Testis (tissue), 3 donors: ENCODE measurements around the gene MC2R. TPM values are rescaled to one million over a fixed set of nuclear protein-coding genes. Genes with fewer than 3 reads are reported as not detected.

Experiments used
- DNase-seq: peaks from one replicate; pipeline ENCODE4 v3.0.0-alpha.2; 2019
- H3K27ac ChIP-seq, 2 donors: fragments of 200-600 bp; sonication (generic); one replicate each; pipeline ENCODE4 v1.5.1; 2019
- H3K27me3 ChIP-seq: fragments of 200-600 bp; sonication (generic); one replicate; pipeline ENCODE4 v1.5.1; 2019
- H3K36me3 ChIP-seq: fragments of 200-600 bp; sonication (generic); one replicate; pipeline ENCODE4 v1.5.1; 2017; ENCODE audit warnings: low read depth; ENCODE audit errors: missing control alignments
- H3K4me1 ChIP-seq: fragments of 200-600 bp; sonication (generic); one replicate; pipeline ENCODE4 v1.5.1; 2019
- H3K4me3 ChIP-seq, 2 donors: fragments of 200-600 bp; sonication (generic); one replicate each; pipeline ENCODE4 v1.5.1; 2017 to 2019
- H3K9me3 ChIP-seq: fragments of 200-600 bp; sonication (generic); one replicate; pipeline ENCODE4 v1.5.1; 2017
- POLR2A ChIP-seq: fragments of 450-650 bp; IDR thresholded peaks from one replicate; pipeline ENCODE4 v1.6.1; 2017; ENCODE audit warnings: antibody characterized with exemption, mild to moderate bottlenecking, moderate library complexity
- WGBS, 2 donors: methylation state at CpG; one replicate each; pipeline ENCODE4 v1.1.5; 2018; 5-methylcytosine and 5-hydroxymethylcytosine counted together
- intact Hi-C: fragments of 100-400 bp; cut with DNase I; formaldehyde crosslinking; loops from one replicate; pipeline ENCODE4 v1.15.1; 2023; ENCODE audit warnings: low total_unique reads
- polyA plus RNA-seq: library from polyadenylated mRNA; stranded (reverse); fragments of 350-450 nt; fragmentation: Illumina TruSeq; extraction: RNeasy Lipid Tissue Mini Kit (QIAGEN cat#74804); gene quantifications from one replicate; pipeline ENCODE4 v1.2.3, GENCODE V29; 2014; ENCODE audit warnings: low read depth, low replicate concordance; ENCODE audit not compliant: insufficient read depth
- total RNA-seq, 2 donors: library from RNA; depleted of rRNA; stranded (reverse); fragments of >200 nt; gene quantifications; one replicate each; pipeline ENCODE4 v1.2.3, GENCODE V29; 2016
- TF ChIP-seq, protein P1 (sequence below), 3 experiments: fragments of 450-650 bp in 2 of 3; fragments of 200-600 bp in 1 of 3; sonication (generic) in 1 of 3; IDR thresholded peaks; one replicate each; pipeline ENCODE4 v1.5.1; 2016 to 2019; ENCODE audit warnings: antibody characterized with exemption in 3 of 3, mild to moderate bottlenecking in 2 of 3, moderate library complexity in 1 of 3

The MC2R gene
- total and polyA plus RNA-seq, 3 donors from 2014 or later, result 0.24 TPM; not detected in 2

GRCh38 chr18:13934058-13934457, 18.7 kb upstream of the MC2R start:
- H3K27ac ChIP-seq, result no peak overlapping the region
- H3K4me1 ChIP-seq, result no peaks in the 10 kb centered on the region
- H3K36me3 ChIP-seq, result no peaks in the 10 kb centered on the region
- H3K27me3 ChIP-seq, result no peaks in the 10 kb centered on the region
- DNase-seq, result no peak
- no peak overlapping the region for H3K4me3 ChIP-seq
- intact Hi-C loops, result no loop called here
- TF ChIP-seq, protein P1, sequence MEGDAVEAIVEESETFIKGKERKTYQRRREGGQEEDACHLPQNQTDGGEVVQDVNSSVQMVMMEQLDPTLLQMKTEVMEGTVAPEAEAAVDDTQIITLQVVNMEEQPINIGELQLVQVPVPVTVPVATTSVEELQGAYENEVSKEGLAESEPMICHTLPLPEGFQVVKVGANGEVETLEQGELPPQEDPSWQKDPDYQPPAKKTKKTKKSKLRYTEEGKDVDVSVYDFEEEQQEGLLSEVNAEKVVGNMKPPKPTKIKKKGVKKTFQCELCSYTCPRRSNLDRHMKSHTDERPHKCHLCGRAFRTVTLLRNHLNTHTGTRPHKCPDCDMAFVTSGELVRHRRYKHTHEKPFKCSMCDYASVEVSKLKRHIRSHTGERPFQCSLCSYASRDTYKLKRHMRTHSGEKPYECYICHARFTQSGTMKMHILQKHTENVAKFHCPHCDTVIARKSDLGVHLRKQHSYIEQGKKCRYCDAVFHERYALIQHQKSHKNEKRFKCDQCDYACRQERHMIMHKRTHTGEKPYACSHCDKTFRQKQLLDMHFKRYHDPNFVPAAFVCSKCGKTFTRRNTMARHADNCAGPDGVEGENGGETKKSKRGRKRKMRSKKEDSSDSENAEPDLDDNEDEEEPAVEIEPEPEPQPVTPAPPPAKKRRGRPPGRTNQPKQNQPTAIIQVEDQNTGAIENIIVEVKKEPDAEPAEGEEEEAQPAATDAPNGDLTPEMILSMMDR (IDR thresholded peaks at IDR 0.05), result no peak
- no peak for TF ChIP-seq POLR2A
- 87 to 89% methylated on average over 1 to 3 of the region's 3 CpGs for WGBS, 2 donors
- no peaks in the 10 kb centered on the region for H3K9me3 ChIP-seq

DNA sequence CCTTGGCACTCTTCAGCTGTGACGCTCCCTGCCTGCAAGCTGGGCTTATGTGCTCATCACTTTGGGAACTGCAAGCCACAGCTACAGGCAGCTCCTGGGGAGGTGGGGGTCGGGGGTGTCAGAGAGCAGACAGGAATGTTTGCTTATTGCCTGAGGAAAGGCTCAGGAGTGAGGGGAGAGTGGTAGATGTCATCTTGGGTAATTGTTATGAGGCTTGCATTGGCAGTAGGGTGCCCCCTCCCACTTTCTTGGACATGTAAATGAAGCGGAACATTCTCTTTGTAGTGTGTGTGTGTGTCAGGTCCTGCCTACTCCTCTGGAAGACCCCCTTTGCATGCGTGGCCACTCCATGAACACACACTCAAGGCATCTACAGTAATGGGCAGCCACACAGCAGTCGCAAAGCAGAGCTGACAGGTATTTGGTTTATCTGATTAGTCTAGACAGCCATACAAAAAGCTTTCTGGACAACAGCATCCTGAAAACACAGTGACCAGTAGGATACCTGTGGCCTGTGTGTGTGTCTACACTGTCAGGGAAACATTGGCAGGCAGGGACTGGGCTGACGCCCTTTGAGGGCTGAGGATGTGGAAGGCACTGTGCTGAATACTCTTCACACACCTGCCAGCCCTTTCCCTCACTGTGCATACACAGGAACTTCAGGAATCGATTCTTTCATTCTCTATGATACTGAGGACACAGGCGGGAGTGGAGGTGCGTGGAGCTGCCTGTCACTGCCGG, 17.1 kb upstream of the MC2R start:
- TF ChIP-seq POLR2A, result no peak
- TF ChIP-seq, protein P1 (IDR thresholded peaks at IDR 0.05), result no peak
- Histone ChIP-seq H3K36me3 (no peaks in the 10 kb centered on the region), H3K9me3 (no peaks in the 10 kb centered on the region), H3K4me3 (no peak overlapping the region), H3K27ac (no peak overlapping the region), H3K4me1 (no peaks in the 10 kb centered on the region), H3K27me3 (no peaks in the 10 kb centered on the region)
- DNase-seq, result no peak
- intact Hi-C loops, result no loop called here
- WGBS, 2 donors, result 70 to 73% methylated on average over 8 to 10 of the region's 10 CpGs

GRCh38 chr18:13930964-13931363, 15.6 kb upstream of the MC2R start:
- H3K27me3 ChIP-seq, result no peaks in the 10 kb centered on the region
- intact Hi-C loops, result no loop called here
- no peak for DNase-seq
- 62 to 77% methylated on average over 2 of the region's 2 CpGs for WGBS, 2 donors
- no peaks in the 10 kb centered on the region for H3K9me3 ChIP-seq
- TF ChIP-seq, protein P1 (IDR thresholded peaks at IDR 0.05), result no peak
- no peak for TF ChIP-seq POLR2A
- H3K27ac ChIP-seq, result no peak overlapping the region
- H3K4me1 ChIP-seq, result no peaks in the 10 kb centered on the region
- H3K4me3 ChIP-seq, result no peak overlapping the region
- H3K36me3 ChIP-seq, result no peaks in the 10 kb centered on the region

GRCh38 chr18:13923221-13923620, 7.9 kb upstream of the MC2R start:
- DNase-seq, result no peak
- intact Hi-C loops, result no loop called here
- Histone ChIP-seq H3K9me3 (no peaks in the 10 kb centered on the region), H3K27me3 (no peaks in the 10 kb centered on the region), H3K27ac (no peak overlapping the region), H3K4me1 (no peaks in the 10 kb centered on the region), H3K36me3 (no peaks in the 10 kb centered on the region), H3K4me3 (no peak overlapping the region)
- no peak for TF ChIP-seq POLR2A
- TF ChIP-seq, protein P1 (IDR thresholded peaks at IDR 0.05), result no peak
- 80 to 96% methylated on average over 3 of the region's 3 CpGs for WGBS, 2 donors

- WGBS, 2 donors, result 67 to 71% methylated on average over 8 of the region's 8 CpGs
- intact Hi-C loops, result no loop called here
- Histone ChIP-seq H3K9me3 (no peaks in the 10 kb centered on the region), H3K27me3 (no peaks in the 10 kb centered on the region), H3K36me3 (no peaks in the 10 kb centered on the region), H3K27ac (no peak overlapping the region), H3K4me1 (peaks cover 9% of the 10 kb centered on the region), H3K4me3 (no peak overlapping the region)
- no peak for DNase-seq
- TF ChIP-seq, protein P1 (IDR thresholded peaks at IDR 0.05), result no peak
- no peak for TF ChIP-seq POLR2A
These were observed 3.6 kb upstream of the MC2R start for GRCh38 chr18:13918898-13919297.
